K562 (cell line): Measurements from ENCODE around the gene FOSL2. TPM values are rescaled to one million over a fixed set of nuclear protein-coding genes. Genes with fewer than 3 reads are reported as not detected.
A peak's percentile ranks its signal among the peaks of the same experiment; 100 is the strongest.

Source experiments
- CBFA2T3 ChIP-seq: fragments of 450-650 bp; IDR thresholded peaks from 2 replicates; pipeline ENCODE4 v1.6.1; 2017
- CREB1 ChIP-seq, 2 experiments: sonication (generic) in 1 of 2; formaldehyde crosslinking in 1 of 2; IDR thresholded peaks; 2 replicates each; pipeline versions ENCODE4 v1.6.1 to v1.8.0; 2012 to 2022; ENCODE audit warnings: inconsistent platforms in 1 of 2, mild to moderate bottlenecking in 1 of 2, missing genetic modification reagents in 1 of 2, moderate library complexity in 1 of 2
- CREM ChIP-seq: IDR thresholded peaks from 2 replicates; pipeline ENCODE4 v1.6.1; 2014; ENCODE audit warnings: antibody characterized with exemption, low read depth
- CTBP1 ChIP-seq: fragments of 450-650 bp; IDR thresholded peaks from 2 replicates; pipeline ENCODE4 v1.6.1; 2016; ENCODE audit warnings: borderline replicate concordance
- EGR1 ChIP-seq: fragments of 450-650 bp; conservative IDR thresholded peaks from 2 replicates; pipeline ENCODE4 v1.6.1; 2017; ENCODE audit warnings: mild to moderate bottlenecking
- FOSL1 ChIP-seq: fragments of 200-800 bp; sonication (Bioruptor generic); conservative IDR thresholded peaks from 2 replicates; pipeline ENCODE4 v1.6.1; 2016; ENCODE audit warnings: missing genetic modification characterization, missing compliant biosample characterization
- GATA2 ChIP-seq: sonication (generic); formaldehyde crosslinking; IDR thresholded peaks from 2 replicates; pipeline ENCODE4 v1.4.0; 2020; ENCODE audit warnings: mild to moderate bottlenecking, missing genetic modification reagents
- JUND ChIP-seq, 2 experiments: IDR thresholded peaks; 2 replicates in 1 of 2; 3 replicates in 1 of 2; pipeline ENCODE4 v1.6.1; 2011; ENCODE audit warnings: borderline replicate concordance in 2 of 2, low read depth in 2 of 2, low read length in 2 of 2, improper control_type of control experiment in 1 of 2, missing biosample characterization in 1 of 2, missing genetic modification characterization in 1 of 2, missing genetic modification reagents in 1 of 2
- KLF16 ChIP-seq: IDR thresholded peaks from 2 replicates; pipeline ENCODE4 v1.6.1; 2016; ENCODE audit warnings: antibody characterized with exemption
- MEIS2 ChIP-seq: fragments of 450-650 bp; IDR thresholded peaks from 2 replicates; pipeline ENCODE4 v1.6.1; 2014; ENCODE audit warnings: mild to moderate bottlenecking; ENCODE audit not compliant: partially characterized antibody
- MTA1 ChIP-seq: fragments of 450-650 bp; IDR thresholded peaks from 2 replicates; pipeline ENCODE4 v1.6.1; 2017; ENCODE audit warnings: borderline replicate concordance
- MTF1 ChIP-seq: fragments of 250-450 bp; sonication (Bioruptor Pico); IDR thresholded peaks from 2 replicates; pipeline ENCODE4 v1.9.0; 2021; ENCODE audit warnings: moderate library complexity, mild to moderate bottlenecking, inconsistent platforms, borderline replicate concordance
- NR2C2 ChIP-seq, 2 experiments: fragments of 200-800 bp in 1 of 2; sonication (Bioruptor generic) in 1 of 2; sonication (generic) in 1 of 2; formaldehyde crosslinking in 1 of 2; IDR thresholded peaks; 2 replicates each; pipeline versions ENCODE4 v1.6.1 to v1.8.0; 2016 to 2022; ENCODE audit warnings: mild to moderate bottlenecking in 1 of 2, missing compliant biosample characterization in 1 of 2, missing genetic modification characterization in 1 of 2, missing genetic modification reagents in 1 of 2
- SMARCA5 ChIP-seq: fragments of 450-650 bp; IDR thresholded peaks from 2 replicates; pipeline ENCODE4 v1.6.1; 2016
- SMARCE1 ChIP-seq: fragments of 450-650 bp; IDR thresholded peaks from 2 replicates; pipeline ENCODE4 v1.7.1; 2016; ENCODE audit warnings: mild to moderate bottlenecking
- SREBF1 ChIP-seq: fragments of 150-350 bp; IDR thresholded peaks from 2 replicates; pipeline ENCODE4 v1.6.1; 2014; ENCODE audit warnings: antibody characterized with exemption, low read depth, low read length, borderline replicate concordance
- TOE1 ChIP-seq, 2 experiments: fragments of 450-650 bp in 1 of 2; sonication (generic) in 1 of 2; formaldehyde crosslinking in 1 of 2; IDR thresholded peaks; 2 replicates each; pipeline versions ENCODE4 v1.7.1 to v1.8.0; 2016 to 2022; ENCODE audit warnings: borderline replicate concordance in 2 of 2, mild to moderate bottlenecking in 2 of 2, antibody characterized with exemption in 1 of 2, inconsistent platforms in 1 of 2, low read depth in 1 of 2, missing genetic modification reagents in 1 of 2, moderate library complexity in 1 of 2
- TRIM24 ChIP-seq, 2 experiments: fragments of 450-650 bp; IDR thresholded peaks; 2 replicates each; pipeline ENCODE4 v1.6.1; 2016
- ZC3H8 ChIP-seq: fragments of 450-650 bp; IDR thresholded peaks from 2 replicates; pipeline ENCODE4 v1.6.1; 2017
- polyA plus RNA-seq, 8 experiments: library from polyadenylated mRNA; depleted of rRNA in 4 of 8; stranded (reverse) in 5 of 8; unstranded in 3 of 8; fragments of >200 nt; fragmentation: Nextera tagmentation in 2 of 8; fragmentation: Illumina TruSeq in 1 of 8; extraction: Ambion mirVana in 2 of 8; extraction: Trizol in 1 of 8; gene quantifications; 2 replicates each; pipeline versions ENCODE4 v1.2.1 to v1.2.3, GENCODE V29; 2011 to 2014; ENCODE audit warnings: inconsistent platforms in 1 of 8, missing spikeins in 1 of 8
- total RNA-seq, 7 experiments: library from RNA; depleted of rRNA in 6 of 7; stranded (reverse); fragments of >200 nt in 6 of 7; fragmentation: Illumina TruSeq in 2 of 7; extraction: Trizol in 2 of 7; gene quantifications; 2 replicates each; pipeline versions ENCODE4 v1.2.1 to v1.2.3, GENCODE V29; 2011 to 2021; ENCODE audit warnings: low replicate concordance in 1 of 7
- TF ChIP-seq, protein P1 (sequence below): fragments of 450-650 bp; conservative IDR thresholded peaks from 2 replicates; pipeline ENCODE4 v1.6.1; 2016; ENCODE audit warnings: missing genetic modification characterization, low read depth, mild to moderate bottlenecking, control low read depth, missing compliant biosample characterization
- TF ChIP-seq, protein P2 (sequence below): fragments of 200-800 bp; sonication (Bioruptor generic); IDR thresholded peaks from 2 replicates; pipeline ENCODE4 v1.6.1; 2017; ENCODE audit warnings: missing genetic modification characterization, missing compliant biosample characterization
- TF ChIP-seq, protein P3 (sequence below): fragments of 450-650 bp; formaldehyde crosslinking; IDR thresholded peaks from 2 replicates; pipeline ENCODE4 v1.4.0; 2020; ENCODE audit warnings: mild to moderate bottlenecking

Gene FOSL2
- total and polyA plus RNA-seq, 9 of the 15 experiments (the other 6 are each of a cell fraction or from before 2014, with no cell fraction given): 0.04 to 2.9 (median 0.80) TPM

DNA sequence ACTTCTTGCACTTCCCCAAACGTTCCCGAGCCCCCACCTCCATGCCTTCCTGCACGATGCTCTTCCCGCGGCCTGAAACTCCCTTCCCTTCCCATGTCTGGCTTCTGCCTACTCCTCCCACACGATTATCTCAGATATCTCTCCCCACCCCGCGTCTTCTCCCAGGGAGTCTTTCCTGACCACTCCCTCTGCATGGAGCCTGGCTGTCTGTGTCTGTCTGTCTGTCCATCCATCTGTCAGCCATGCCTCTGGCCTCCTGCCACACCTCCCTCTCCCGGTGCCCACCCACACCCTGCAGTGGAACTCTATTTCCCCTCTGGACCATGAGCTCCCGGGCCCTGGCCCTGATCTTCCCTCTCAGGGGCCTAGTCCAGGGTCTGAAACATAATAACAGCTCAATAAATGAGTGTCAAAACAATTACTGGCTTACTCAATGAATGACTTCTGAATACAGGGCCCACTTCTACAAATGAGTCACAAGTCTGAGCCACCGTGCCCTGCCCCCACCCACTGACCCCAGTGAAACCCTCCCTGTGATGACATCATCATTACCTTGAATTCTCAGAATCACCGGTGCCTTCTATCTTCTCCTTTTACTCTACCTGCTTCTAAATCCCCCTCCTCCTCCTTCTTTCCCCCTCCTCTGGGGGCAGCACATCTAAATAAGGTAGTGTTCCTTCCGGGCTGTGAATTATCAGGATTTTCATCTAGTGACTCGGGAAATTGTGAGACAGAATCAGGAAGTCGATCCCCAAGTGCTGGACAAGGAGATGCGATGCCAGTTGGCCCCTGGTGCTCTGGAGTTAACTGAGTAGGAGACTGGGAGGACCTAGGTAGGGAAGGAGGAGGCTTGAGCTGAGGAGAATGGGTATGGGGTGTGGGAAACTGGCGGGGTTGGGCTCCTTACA lies 57.1 kb downstream of the FOSL2 start (continued):
- TF ChIP-seq CREB1 (IDR thresholded peaks at IDR 0.05) (peak; percentile 45; the same call in 1 of the 2 replicates), CREB1 (CRISPR knock-in tag; IDR thresholded peaks at IDR 0.05) (no peak), MTA1 (peak; percentile 57; the same call in 1 of the 2 replicates), TRIM24 (IDR thresholded peaks at IDR 0.05) (peak in 1 of 2 experiments; percentile 30; a peak in 1 of 4 replicates), KLF16 (no peak), SMARCE1 (peak; percentile 51; the same call in 1 of the 2 replicates), CBFA2T3 (peak; percentile 18; the same call in 1 of the 2 replicates), SREBF1 (no peak), NR2C2 (CRISPR knock-in tag; IDR thresholded peaks at IDR 0.05) (no peak), NR2C2 (tag; IDR thresholded peaks at IDR 0.05) (peak; percentile 41; the same call in 1 of the 2 replicates), EGR1 (peak; percentile 52), FOSL1 (peak; percentile 76), MTF1 (CRISPR knock-in tag) (no peak), ZC3H8 (no peak), GATA2 (CRISPR knock-in tag) (0 out of 2 replicates have a peak, but pooled peaks have one; percentile 34), CREM (peak; percentile 73), JUND (IDR thresholded peaks at IDR 0.05; ENCODE audit: borderline replicate concordance, low read depth, low read length) (peak; percentile 86), JUND (tag; IDR thresholded peaks at IDR 0.05; ENCODE audit: borderline replicate concordance, low read depth, low read length) (peak; percentile 83), SMARCA5 (peak; percentile 88; the same call in 1 of the 2 replicates), CTBP1 (0 out of 2 replicates have a peak, but pooled peaks have one; percentile 40), TOE1 (IDR thresholded peaks at IDR 0.05; ENCODE audit: borderline replicate concordance) (no peak), TOE1 (CRISPR knock-in tag; IDR thresholded peaks at IDR 0.05; ENCODE audit: borderline replicate concordance, low read depth) (no peak), MEIS2 (peak; percentile 41)
- TF ChIP-seq, protein P1, sequence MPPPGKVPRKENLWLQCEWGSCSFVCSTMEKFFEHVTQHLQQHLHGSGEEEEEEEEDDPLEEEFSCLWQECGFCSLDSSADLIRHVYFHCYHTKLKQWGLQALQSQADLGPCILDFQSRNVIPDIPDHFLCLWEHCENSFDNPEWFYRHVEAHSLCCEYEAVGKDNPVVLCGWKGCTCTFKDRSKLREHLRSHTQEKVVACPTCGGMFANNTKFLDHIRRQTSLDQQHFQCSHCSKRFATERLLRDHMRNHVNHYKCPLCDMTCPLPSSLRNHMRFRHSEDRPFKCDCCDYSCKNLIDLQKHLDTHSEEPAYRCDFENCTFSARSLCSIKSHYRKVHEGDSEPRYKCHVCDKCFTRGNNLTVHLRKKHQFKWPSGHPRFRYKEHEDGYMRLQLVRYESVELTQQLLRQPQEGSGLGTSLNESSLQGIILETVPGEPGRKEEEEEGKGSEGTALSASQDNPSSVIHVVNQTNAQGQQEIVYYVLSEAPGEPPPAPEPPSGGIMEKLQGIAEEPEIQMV (tag): no peak; the same call in 1 of the 2 replicates
- TF ChIP-seq, protein P2, sequence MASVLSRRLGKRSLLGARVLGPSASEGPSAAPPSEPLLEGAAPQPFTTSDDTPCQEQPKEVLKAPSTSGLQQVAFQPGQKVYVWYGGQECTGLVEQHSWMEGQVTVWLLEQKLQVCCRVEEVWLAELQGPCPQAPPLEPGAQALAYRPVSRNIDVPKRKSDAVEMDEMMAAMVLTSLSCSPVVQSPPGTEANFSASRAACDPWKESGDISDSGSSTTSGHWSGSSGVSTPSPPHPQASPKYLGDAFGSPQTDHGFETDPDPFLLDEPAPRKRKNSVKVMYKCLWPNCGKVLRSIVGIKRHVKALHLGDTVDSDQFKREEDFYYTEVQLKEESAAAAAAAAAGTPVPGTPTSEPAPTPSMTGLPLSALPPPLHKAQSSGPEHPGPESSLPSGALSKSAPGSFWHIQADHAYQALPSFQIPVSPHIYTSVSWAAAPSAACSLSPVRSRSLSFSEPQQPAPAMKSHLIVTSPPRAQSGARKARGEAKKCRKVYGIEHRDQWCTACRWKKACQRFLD: 0 out of 2 replicates have a peak, but pooled peaks have one; percentile 24
- TF ChIP-seq, protein P3, sequence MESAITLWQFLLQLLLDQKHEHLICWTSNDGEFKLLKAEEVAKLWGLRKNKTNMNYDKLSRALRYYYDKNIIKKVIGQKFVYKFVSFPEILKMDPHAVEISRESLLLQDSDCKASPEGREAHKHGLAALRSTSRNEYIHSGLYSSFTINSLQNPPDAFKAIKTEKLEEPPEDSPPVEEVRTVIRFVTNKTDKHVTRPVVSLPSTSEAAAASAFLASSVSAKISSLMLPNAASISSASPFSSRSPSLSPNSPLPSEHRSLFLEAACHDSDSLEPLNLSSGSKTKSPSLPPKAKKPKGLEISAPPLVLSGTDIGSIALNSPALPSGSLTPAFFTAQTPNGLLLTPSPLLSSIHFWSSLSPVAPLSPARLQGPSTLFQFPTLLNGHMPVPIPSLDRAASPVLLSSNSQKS (CRISPR knock-in tag): no peak
